H9 (cell line): ENCODE measurements around the gene ADAMTSL5. TPM values are rescaled to one million over a fixed set of nuclear protein-coding genes. Genes with fewer than 3 reads are reported as not detected.
A peak's percentile ranks its signal among the peaks of the same experiment; 100 is the strongest.

ENCODE experiments used
- DNase-seq: peaks from one replicate; pipeline ENCODE4 v3.0.0-alpha.2; 2017
- H2AFZ ChIP-seq: one replicate; pipeline ENCODE4 v1.6.1; 2013; ENCODE audit warnings: mild to moderate bottlenecking, low read length, control low read depth, moderate library complexity
- H2AK5ac ChIP-seq: 2 replicates; pipeline ENCODE4 v1.6.1; 2013; ENCODE audit warnings: low read length, control low read depth, mixed read lengths; ENCODE audit not compliant: insufficient read length
- H2BK120ac ChIP-seq: one replicate; pipeline ENCODE4 v1.6.1; 2013; ENCODE audit warnings: low read depth, mild to moderate bottlenecking, low read length, control low read depth, inconsistent platforms; ENCODE audit not compliant: poor library complexity, severe bottlenecking
- H2BK12ac ChIP-seq: 2 replicates; pipeline ENCODE4 v1.6.1; 2013; ENCODE audit warnings: low read length, control low read depth, mixed read lengths, low read depth; ENCODE audit not compliant: insufficient read length
- H2BK15ac ChIP-seq: 2 replicates; pipeline ENCODE4 v1.6.1; 2013; ENCODE audit warnings: low read depth, low read length, control low read depth
- H2BK20ac ChIP-seq: one replicate; pipeline ENCODE4 v1.6.1; 2013; ENCODE audit warnings: low read depth, mild to moderate bottlenecking, low read length, control low read depth, inconsistent platforms; ENCODE audit not compliant: poor library complexity, severe bottlenecking
- H2BK5ac ChIP-seq: 2 replicates; pipeline ENCODE4 v1.6.1; 2013; ENCODE audit warnings: low read length, control low read depth, mixed read lengths; ENCODE audit not compliant: insufficient read length
- H3K14ac ChIP-seq: 2 replicates; pipeline ENCODE4 v1.6.1; 2013; ENCODE audit warnings: low read length, control low read depth; ENCODE audit not compliant: insufficient read depth
- H3K18ac ChIP-seq: 2 replicates; pipeline ENCODE4 v1.6.1; 2013; ENCODE audit warnings: low read depth, mild to moderate bottlenecking, mixed read lengths, low read length, control low read depth; ENCODE audit not compliant: insufficient read length
- H3K23ac ChIP-seq: 2 replicates; pipeline ENCODE4 v1.6.1; 2013; ENCODE audit warnings: low read length, control low read depth, mixed read lengths, low read depth; ENCODE audit not compliant: insufficient read length
- H3K23me2 ChIP-seq: 2 replicates; pipeline ENCODE4 v1.6.1; 2013; ENCODE audit warnings: low read depth, mild to moderate bottlenecking, mixed read lengths, low read length, control low read depth; ENCODE audit not compliant: insufficient read length, poor library complexity, severe bottlenecking
- H3K27ac ChIP-seq: 2 replicates; pipeline ENCODE4 v1.5.1; 2013; ENCODE audit warnings: low read length, control low read depth, mixed read lengths, low read depth; ENCODE audit not compliant: insufficient read length
- H3K27me3 ChIP-seq: 2 replicates; pipeline ENCODE4 v1.6.1; 2013; ENCODE audit warnings: low read length, control low read depth, inconsistent platforms; ENCODE audit not compliant: insufficient read depth
- H3K4ac ChIP-seq: 2 replicates; pipeline ENCODE4 v1.6.1; 2013; ENCODE audit warnings: low read depth, mild to moderate bottlenecking, control low read depth, inconsistent platforms, low read length, moderate library complexity
- H3K4me1 ChIP-seq: 2 replicates; pipeline ENCODE4 v1.6.1; 2013; ENCODE audit warnings: low read length, control low read depth, inconsistent platforms; ENCODE audit not compliant: insufficient read depth
- H3K4me2 ChIP-seq: 2 replicates; pipeline ENCODE4 v1.6.1; 2013; ENCODE audit warnings: low read length, control low read depth, mixed read lengths; ENCODE audit not compliant: insufficient read length, insufficient read depth
- H3K56ac ChIP-seq: 2 replicates; pipeline ENCODE4 v1.6.1; 2013; ENCODE audit warnings: low read depth, mild to moderate bottlenecking, mixed read lengths, low read length, control low read depth; ENCODE audit not compliant: insufficient read length
- H3K79me1 ChIP-seq: 2 replicates; pipeline ENCODE4 v1.6.1; 2013; ENCODE audit warnings: low read depth, mild to moderate bottlenecking, moderate library complexity, low read length, control low read depth, inconsistent platforms; ENCODE audit not compliant: insufficient read depth, poor library complexity, severe bottlenecking
- H3K79me2 ChIP-seq: 2 replicates; pipeline ENCODE4 v1.6.1; 2013; ENCODE audit warnings: low read length, control low read depth, inconsistent platforms; ENCODE audit not compliant: insufficient read depth
- H3K9ac ChIP-seq: 2 replicates; pipeline ENCODE4 v1.6.1; 2013; ENCODE audit warnings: low read length, control low read depth, mixed read lengths; ENCODE audit not compliant: insufficient read length; ENCODE audit errors: extremely low read depth
- H3K9me3 ChIP-seq: one replicate; pipeline ENCODE4 v1.6.1; 2013; ENCODE audit warnings: low read depth, low read length, inconsistent platforms; ENCODE audit not compliant: control insufficient read depth
- H3T11ph ChIP-seq: one replicate; pipeline ENCODE4 v1.6.1; 2013; ENCODE audit warnings: mild to moderate bottlenecking, low read length, control low read depth, inconsistent platforms
- H4K20me1 ChIP-seq: one replicate; pipeline ENCODE4 v1.6.1; 2013; ENCODE audit not compliant: control insufficient read depth, insufficient read length, insufficient read depth
- H4K5ac ChIP-seq: 2 replicates; pipeline ENCODE4 v1.6.1; 2013; ENCODE audit warnings: low read depth, mild to moderate bottlenecking, mixed read lengths, low read length, control low read depth; ENCODE audit not compliant: insufficient read length
- H4K8ac ChIP-seq: replicated peaks from 2 replicates; pipeline ENCODE4 v1.6.1; 2013; ENCODE audit warnings: low read length, control low read depth, mixed read lengths, low read depth; ENCODE audit not compliant: insufficient read length
- H4K91ac ChIP-seq: 2 replicates; pipeline ENCODE4 v1.6.1; 2013; ENCODE audit warnings: low read depth, mild to moderate bottlenecking, moderate library complexity, mixed read lengths, low read length, control low read depth; ENCODE audit not compliant: insufficient read length
- H3K27ac Mint-ChIP-seq, 3 experiments: 2 replicates in 2 of 3; 3 replicates in 1 of 3; pipeline ENCODE4 v1.8.0; 2020 to 2021; ENCODE audit warnings: mixed read lengths in 3 of 3, mild to moderate bottlenecking in 1 of 3, moderate library complexity in 1 of 3
- H3K27me3 Mint-ChIP-seq: 2 replicates; pipeline ENCODE4 v1.8.0; 2021; ENCODE audit warnings: low read depth, mild to moderate bottlenecking, moderate library complexity, mixed read lengths
- H3K36me3 Mint-ChIP-seq, 3 experiments: 2 replicates in 2 of 3; 3 replicates in 1 of 3; pipeline ENCODE4 v1.8.0; 2020 to 2021; ENCODE audit warnings: low read depth in 3 of 3, mixed read lengths in 3 of 3; ENCODE audit not compliant: insufficient read depth in 1 of 3
- H3K4me1 Mint-ChIP-seq, 2 experiments: 2 replicates each; pipeline ENCODE4 v1.8.0; 2020; ENCODE audit warnings: mixed read lengths in 2 of 2
- H3K4me3 Mint-ChIP-seq, 2 experiments: 2 replicates in 1 of 2; 3 replicates in 1 of 2; pipeline ENCODE4 v1.8.0; 2020 to 2021; ENCODE audit warnings: mild to moderate bottlenecking in 2 of 2, mixed read lengths in 2 of 2, moderate library complexity in 1 of 2
- H3K9me3 Mint-ChIP-seq, 2 experiments: 2 replicates in 1 of 2; 3 replicates in 1 of 2; pipeline ENCODE4 v1.8.0; 2020; ENCODE audit warnings: mild to moderate bottlenecking in 2 of 2, mixed read lengths in 2 of 2, moderate library complexity in 1 of 2
- CTCF ChIP-seq: fragments of 200-600 bp; sonication (generic); conservative IDR thresholded peaks from 3 replicates; pipeline ENCODE4 v1.8.0; 2021; ENCODE audit warnings: antibody characterized with exemption, mild to moderate bottlenecking
- WGBS: extraction: QIAGEN DNeasy Blood & Tissue Kit; methylation state at CpG from one replicate; pipeline ENCODE4 v1.1.7; 2013; ENCODE audit warnings: missing lambda C conversion rate, low lambda C conversion rate, mixed read lengths; ENCODE audit not compliant: insufficient read length; ENCODE audit errors: extremely low coverage; 5-methylcytosine and 5-hydroxymethylcytosine counted together
- total RNA-seq: library from RNA; stranded (reverse); gene quantifications from 2 replicates; pipeline ENCODE4 v1.2.1, GENCODE V29; 2021

Gene ADAMTSL5
- total RNA-seq, 1 experiment from 2014 or later: 1.5 TPM

- Histone ChIP-seq H4K91ac (no peak overlapping the region), H2AFZ (no peak overlapping the region), H4K20me1 (peaks cover 3% of the 10 kb centered on the region), H2BK12ac (no peak overlapping the region), H3K23me2 (peaks cover 9% of the 10 kb centered on the region), H2BK5ac (no peak overlapping the region), H3K9me3 (no peaks in the 10 kb centered on the region), H3K4ac (no peak overlapping the region), H2BK120ac (no peak overlapping the region), H2BK20ac (no peak overlapping the region), H3K27me3 (peaks cover 43% of the 10 kb centered on the region), H2AK5ac (no peak overlapping the region), H3K79me1 (no peaks in the 10 kb centered on the region), H3K9ac (no peak overlapping the region), H3K18ac (no peak overlapping the region), H3K27ac (no peak overlapping the region), H3K14ac (no peak overlapping the region), H3T11ph (no peak overlapping the region), H3K4me2 (peak overlapping the region; percentile 11), H2BK15ac (no peak overlapping the region), H3K56ac (no peak overlapping the region), H3K79me2 (no peaks in the 10 kb centered on the region), H4K5ac (no peak overlapping the region), H4K8ac (no peak overlapping the region), H3K4me1 (no peaks in the 10 kb centered on the region), H3K23ac (no peak overlapping the region)
- Mint-ChIP-seq H3K36me3 (0 out of 7 replicates have a peak, but pooled peaks cover 0 to 3% (median 0%) of the 10 kb centered on the region in 3 experiments), H3K27me3 (peaks cover 63% of the 10 kb centered on the region), H3K27ac (no peak overlapping the region), H3K4me3 (peak overlapping the region; percentile 38 to 75; a peak in 4 of 5 replicates), H3K4me1 (peaks cover 2 to 9% of the 10 kb centered on the region in 2 experiments; a peak in 3 of 4 replicates), H3K9me3 (no peaks in the 10 kb centered on the region)
- peak; percentile 41; the same call in 1 of the 3 replicates for TF ChIP-seq CTCF
- WGBS: no CpG with 5 or more reads among the region's 28 CpGs
- peak; percentile 84 for DNase-seq
Observed at GRCh38 chr19:1471010-1471514, 41.8 kb downstream of the ADAMTSL5 start.
